Bronchial epithelial cell (primary cell): ENCODE data around the gene EPHB1. TPM values are rescaled to one million over a fixed set of nuclear protein-coding genes. Genes with fewer than 3 reads are reported as not detected.

ENCODE experiments used
- DNase-seq: peaks from one replicate; pipeline ENCODE4 v3.0.0-alpha.2; 2010; ENCODE audit warnings: low read depth
- FAIRE-seq: peaks from 2 replicates; lab custom pipeline; 2011; peaks lifted over from hg19 to GRCh38; lab: Jason Lieb, UNC
- H3K27me3 ChIP-seq: 2 replicates; pipeline ENCODE4 v1.5.1; 2011; ENCODE audit warnings: low read length; ENCODE audit not compliant: control insufficient read depth, insufficient read depth
- H3K36me3 ChIP-seq: 2 replicates; pipeline ENCODE4 v1.5.1; 2011; ENCODE audit warnings: low read length; ENCODE audit not compliant: control insufficient read depth, insufficient read depth
- H3K4me3 ChIP-seq: 2 replicates; pipeline ENCODE4 v1.5.1; 2011; ENCODE audit warnings: mild to moderate bottlenecking, low read depth, low read length, control low read depth
- CTCF ChIP-seq: IDR thresholded peaks from 2 replicates; pipeline ENCODE4 v1.5.1; 2011; ENCODE audit warnings: mild to moderate bottlenecking, moderate library complexity, low read length, control low read depth, inconsistent platforms; ENCODE audit not compliant: insufficient read depth, severe bottlenecking
- total RNA-seq: library from RNA; depleted of rRNA; stranded (reverse); fragments of >200 nt; gene quantifications from 2 replicates; pipeline ENCODE4 v1.2.1, GENCODE V29; 2014

Gene EPHB1
- total RNA-seq, 1 donor from 2014 or later = under 0.01 TPM

DNA sequence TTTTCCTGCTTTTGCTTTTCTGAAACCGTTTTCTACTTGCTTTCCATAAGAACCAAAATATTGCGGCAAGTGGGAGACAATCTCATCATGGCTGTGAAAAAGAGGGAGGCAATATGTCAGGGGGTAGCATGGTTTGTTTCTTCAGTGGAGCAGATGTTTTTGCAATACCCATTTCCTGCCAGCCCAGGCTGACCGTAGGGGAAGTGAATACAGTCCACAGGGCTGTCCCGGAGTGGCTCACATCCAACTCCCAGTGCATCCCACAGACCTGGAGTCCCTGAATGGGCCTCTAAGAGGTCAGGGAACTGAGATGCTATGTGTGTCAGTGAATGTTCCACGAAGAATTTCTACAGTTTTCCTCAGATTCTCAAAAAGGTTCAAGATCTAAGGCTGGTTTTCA, 69.6 kb downstream of the EPHB1 start:
- TF ChIP-seq CTCF = no peak
- DNase-seq (no peak), FAIRE-seq (peak; percentile 47)
- H3K4me3 ChIP-seq = no peak overlapping the region
- H3K36me3 ChIP-seq = no peaks in the 10 kb centered on the region
- H3K27me3 ChIP-seq = no peaks in the 10 kb centered on the region

- no peak for TF ChIP-seq CTCF
- DNase-seq (no peak), FAIRE-seq (no peak)
- H3K36me3 ChIP-seq = no peaks in the 10 kb centered on the region
- H3K27me3 ChIP-seq = no peaks in the 10 kb centered on the region
- no peak overlapping the region for H3K4me3 ChIP-seq
Observed at GRCh38 chr3:134867277-134867676, 72.2 kb downstream of the EPHB1 start.

- Histone ChIP-seq H3K36me3 (no peaks in the 10 kb centered on the region), H3K4me3 (no peak overlapping the region), H3K27me3 (no peaks in the 10 kb centered on the region)
- TF ChIP-seq CTCF = no peak
- DNase-seq = peak; percentile 13
- FAIRE-seq = no peak
Observed at GRCh38 chr3:134869153-134869726, 74.2 kb downstream of the EPHB1 start.

GRCh38 chr3:134871818-134872217, 76.8 kb downstream of the EPHB1 start:
- no peaks in the 10 kb centered on the region for H3K27me3 ChIP-seq
- DNase-seq (no peak), FAIRE-seq (no peak)
- no peak overlapping the region for H3K4me3 ChIP-seq
- H3K36me3 ChIP-seq = no peaks in the 10 kb centered on the region
- TF ChIP-seq CTCF = no peak

DNA sequence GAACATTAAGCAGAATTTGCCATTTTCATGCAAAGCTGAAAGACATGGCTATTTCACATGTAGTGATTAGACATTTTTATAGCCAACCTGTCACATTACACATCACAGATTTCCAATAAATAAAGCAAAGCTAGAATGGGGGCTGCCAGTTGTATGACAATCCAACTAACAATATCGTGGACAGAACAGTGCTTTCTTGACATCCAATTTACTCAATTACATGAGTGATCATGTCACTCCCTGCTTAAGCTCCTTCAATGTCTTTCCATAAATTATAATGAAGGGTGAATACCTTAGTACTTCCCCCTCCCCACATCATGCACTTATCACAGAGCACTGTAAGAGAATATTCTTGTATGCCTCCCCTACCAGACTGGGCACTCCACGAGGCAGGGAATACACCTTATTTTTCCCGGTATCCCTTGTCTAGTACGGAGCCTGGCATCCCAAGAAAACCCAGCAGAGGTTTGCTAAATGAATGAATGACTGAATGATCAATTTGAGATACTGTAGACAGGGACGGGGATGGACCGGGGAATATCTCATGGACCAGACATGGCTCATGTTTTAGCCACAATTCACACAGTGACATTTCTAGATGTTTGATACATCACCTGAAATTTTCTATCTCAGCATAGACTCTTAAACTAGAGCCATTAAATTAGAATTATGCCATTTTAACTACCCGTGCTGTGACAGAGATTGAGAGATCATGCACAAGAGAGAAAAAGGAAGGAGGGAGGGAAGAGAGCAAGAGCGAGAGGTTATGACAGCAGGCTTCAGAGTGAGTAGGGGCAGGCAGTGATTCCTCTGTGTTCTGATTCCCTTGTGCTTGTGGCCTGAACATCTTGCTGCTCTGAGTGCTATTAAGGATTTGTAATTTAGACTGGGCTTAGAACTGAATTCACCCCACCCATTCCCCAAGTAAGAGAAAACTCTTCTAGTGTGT, 77.7 kb downstream of the EPHB1 start:
- H3K4me3 ChIP-seq = no peak overlapping the region
- DNase-seq = no peak
- TF ChIP-seq CTCF = no peak
- FAIRE-seq = no peak
- H3K27me3 ChIP-seq = no peaks in the 10 kb centered on the region
- no peaks in the 10 kb centered on the region for H3K36me3 ChIP-seq
